ENCODE results near the gene ITPR1.

Gene ITPR1

GRCh38 chr3:4606911-4607310 lies 113.8 kb downstream of the ITPR1 start:
- Histone ChIP-seq H3K36me3 (ENCODE audit: control insufficient read depth in 4 of 4, insufficient read depth in 4 of 4, low read length in 3 of 4) (no peaks in the 10 kb centered on the region), H3K27me3 (replicated peaks in 2 of 5; ENCODE audit: control insufficient read depth in 4 of 5, insufficient read depth in 5 of 5, low read length in 4 of 5) (no peaks in the 10 kb centered on the region), H3K9me3 (ENCODE audit: control extremely low read depth in 1 of 5, control insufficient read depth in 4 of 5, insufficient read depth in 2 of 5, low read depth in 1 of 5, low read length in 4 of 5) (no peaks in the 10 kb centered on the region), H3K27ac (ENCODE audit: insufficient read depth in 1 of 2, low read depth in 1 of 2, low read length in 2 of 2, poor library complexity in 1 of 2, severe bottlenecking in 2 of 2) (no peak overlapping the region), H3K4me1 (ENCODE audit: control extremely low read depth in 1 of 4, control insufficient read depth in 4 of 4, insufficient read depth in 4 of 4, low read length in 3 of 4) (peaks cover 0 to 4% (median 1%) of the 10 kb centered on the region in 4 experiments), H3K4me3 (ENCODE audit: control insufficient read depth in 1 of 7, extremely low read depth in 1 of 7, insufficient read depth in 4 of 7, low read depth in 2 of 7, low read length in 6 of 7) (no peak overlapping the region)
- WGBS (ENCODE audit: insufficient coverage), result 96% methylated on average over 3 of the region's 4 CpGs
- ChIA-PET CTCF (no interaction called here), POLR2A (no interaction called here)
- DNase-seq, result no peak

DNA sequence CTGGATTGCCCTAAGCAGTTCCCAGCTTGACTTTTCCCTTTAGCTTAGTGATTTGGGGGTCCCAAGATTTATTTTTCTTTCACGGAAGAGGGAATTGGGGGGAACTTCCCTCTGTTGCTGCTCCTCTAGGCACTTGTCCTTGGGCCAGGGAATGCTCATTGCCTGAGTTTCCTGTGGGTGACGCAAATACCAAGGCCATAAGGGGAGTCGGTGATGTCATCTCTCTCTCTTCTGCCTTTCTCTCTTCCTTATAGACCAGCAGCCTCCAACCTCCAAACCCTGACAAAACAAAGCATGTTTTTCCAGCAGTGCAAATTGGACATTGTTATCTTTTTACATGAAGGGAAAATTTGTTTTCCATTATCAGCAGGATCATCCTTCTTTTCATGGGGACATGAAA lies 120.2 kb downstream of the ITPR1 start:
- no peaks in the 10 kb centered on the region for H3K9me3 ChIP-seq (ENCODE audit: control extremely low read depth in 1 of 5, control insufficient read depth in 4 of 5, insufficient read depth in 2 of 5, low read depth in 1 of 5, low read length in 4 of 5)
- ChIA-PET POLR2A (no interaction called here), CTCF (interaction anchor here (1.0 to 1.8 kb wide), 2 partner anchors 14 to 20 kb away, joined by 4 to 5 read pairs; no protein-coding TSS in a partner anchor)
- WGBS (ENCODE audit: insufficient coverage), result 100% methylated on average over 1 of the region's 3 CpGs
- H3K36me3 ChIP-seq (ENCODE audit: control insufficient read depth in 4 of 4, insufficient read depth in 4 of 4, low read length in 3 of 4), result peaks cover 0 to 5% (median 0%) of the 10 kb centered on the region in 4 experiments
- peaks cover 0 to 1% (median 0%) of the 10 kb centered on the region in 4 experiments for H3K4me1 ChIP-seq (ENCODE audit: control extremely low read depth in 1 of 4, control insufficient read depth in 4 of 4, insufficient read depth in 4 of 4, low read length in 3 of 4)
- no peak overlapping the region for H3K4me3 ChIP-seq (ENCODE audit: control insufficient read depth in 1 of 7, extremely low read depth in 1 of 7, insufficient read depth in 4 of 7, low read depth in 2 of 7, low read length in 6 of 7)
- DNase-seq, result no peak
- H3K27me3 ChIP-seq (replicated peaks in 2 of 5; ENCODE audit: control insufficient read depth in 4 of 5, insufficient read depth in 5 of 5, low read length in 4 of 5), result no peaks in the 10 kb centered on the region
- H3K27ac ChIP-seq (ENCODE audit: insufficient read depth in 1 of 2, low read depth in 1 of 2, low read length in 2 of 2, poor library complexity in 1 of 2, severe bottlenecking in 2 of 2), result no peak overlapping the region

DNA sequence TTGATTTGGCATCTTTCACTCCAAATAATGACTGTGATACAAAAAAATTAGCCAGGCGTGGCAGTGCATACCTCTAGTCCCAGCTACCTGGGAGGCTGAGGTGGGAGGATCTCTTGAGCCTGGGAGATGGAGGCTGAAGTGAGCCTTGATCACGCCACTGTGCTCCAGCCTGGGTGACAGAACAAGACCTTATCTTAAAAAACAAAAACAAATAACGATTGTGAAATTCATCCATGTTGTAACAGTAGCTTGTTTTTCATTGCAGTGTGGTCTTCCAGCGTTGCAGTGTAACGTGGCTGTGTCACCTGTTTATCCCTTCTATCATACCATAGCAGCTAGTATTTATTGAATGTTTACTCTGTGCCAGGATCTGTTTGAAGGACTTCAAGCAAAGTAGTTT lies 120.9 kb downstream of the ITPR1 start:
- DNase-seq, result no peak
- Histone ChIP-seq H3K9me3 (ENCODE audit: control extremely low read depth in 1 of 5, control insufficient read depth in 4 of 5, insufficient read depth in 2 of 5, low read depth in 1 of 5, low read length in 4 of 5) (no peaks in the 10 kb centered on the region), H3K4me3 (ENCODE audit: control insufficient read depth in 1 of 7, extremely low read depth in 1 of 7, insufficient read depth in 4 of 7, low read depth in 2 of 7, low read length in 6 of 7) (no peak overlapping the region), H3K27me3 (replicated peaks in 2 of 5; ENCODE audit: control insufficient read depth in 4 of 5, insufficient read depth in 5 of 5, low read length in 4 of 5) (no peaks in the 10 kb centered on the region), H3K27ac (ENCODE audit: insufficient read depth in 1 of 2, low read depth in 1 of 2, low read length in 2 of 2, poor library complexity in 1 of 2, severe bottlenecking in 2 of 2) (no peak overlapping the region), H3K4me1 (ENCODE audit: control extremely low read depth in 1 of 4, control insufficient read depth in 4 of 4, insufficient read depth in 4 of 4, low read length in 3 of 4) (peaks cover 0 to 1% (median 0%) of the 10 kb centered on the region in 4 experiments), H3K36me3 (ENCODE audit: control insufficient read depth in 4 of 4, insufficient read depth in 4 of 4, low read length in 3 of 4) (peaks cover 0 to 5% (median 0%) of the 10 kb centered on the region in 4 experiments)
- WGBS (ENCODE audit: insufficient coverage), result no CpG with 5 or more reads among the region's 5 CpGs
- ChIA-PET POLR2A (no interaction called here), CTCF (interaction anchor here (0.5 to 1.8 kb wide), 5 partner anchors 11 to 199 kb away, joined by 3 to 9 read pairs (median 3); no protein-coding TSS in a partner anchor)

GRCh38 chr3:4614927-4615326 lies 121.8 kb downstream of the ITPR1 start:
- 100% methylated on average over 2 of the region's 3 CpGs for WGBS (ENCODE audit: insufficient coverage)
- CTCF ChIA-PET, result interaction anchor here (1.4 to 1.8 kb wide), 2 partner anchors 11 to 95 kb away, joined by 3 to 9 read pairs; no protein-coding TSS in a partner anchor
- H3K36me3 ChIP-seq (ENCODE audit: control insufficient read depth in 4 of 4, insufficient read depth in 4 of 4, low read length in 3 of 4), result peaks cover 0 to 5% (median 0%) of the 10 kb centered on the region in 4 experiments
- POLR2A ChIA-PET, result no interaction called here
- no peak overlapping the region for H3K27ac ChIP-seq (ENCODE audit: insufficient read depth in 1 of 2, low read depth in 1 of 2, low read length in 2 of 2, poor library complexity in 1 of 2, severe bottlenecking in 2 of 2)
- peaks cover 0 to 2% (median 0%) of the 10 kb centered on the region in 4 experiments for H3K4me1 ChIP-seq (ENCODE audit: control extremely low read depth in 1 of 4, control insufficient read depth in 4 of 4, insufficient read depth in 4 of 4, low read length in 3 of 4)
- no peak for DNase-seq
- no peaks in the 10 kb centered on the region for H3K9me3 ChIP-seq (ENCODE audit: control extremely low read depth in 1 of 5, control insufficient read depth in 4 of 5, insufficient read depth in 2 of 5, low read depth in 1 of 5, low read length in 4 of 5)
- H3K4me3 ChIP-seq (ENCODE audit: control insufficient read depth in 1 of 7, extremely low read depth in 1 of 7, insufficient read depth in 4 of 7, low read depth in 2 of 7, low read length in 6 of 7), result no peak overlapping the region
- no peaks in the 10 kb centered on the region for H3K27me3 ChIP-seq (replicated peaks in 2 of 5; ENCODE audit: control insufficient read depth in 4 of 5, insufficient read depth in 5 of 5, low read length in 4 of 5)

GRCh38 chr3:4615750-4616149 lies 122.6 kb downstream of the ITPR1 start:
- Histone ChIP-seq H3K27ac (ENCODE audit: insufficient read depth in 1 of 2, low read depth in 1 of 2, low read length in 2 of 2, poor library complexity in 1 of 2, severe bottlenecking in 2 of 2) (no peak overlapping the region), H3K4me1 (ENCODE audit: control extremely low read depth in 1 of 4, control insufficient read depth in 4 of 4, insufficient read depth in 4 of 4, low read length in 3 of 4) (peaks cover 0 to 7% (median 0%) of the 10 kb centered on the region in 4 experiments), H3K36me3 (ENCODE audit: control insufficient read depth in 4 of 4, insufficient read depth in 4 of 4, low read length in 3 of 4) (peaks cover 0 to 5% (median 0%) of the 10 kb centered on the region in 4 experiments), H3K4me3 (ENCODE audit: control insufficient read depth in 1 of 7, extremely low read depth in 1 of 7, insufficient read depth in 4 of 7, low read depth in 2 of 7, low read length in 6 of 7) (no peak overlapping the region), H3K9me3 (ENCODE audit: control extremely low read depth in 1 of 5, control insufficient read depth in 4 of 5, insufficient read depth in 2 of 5, low read depth in 1 of 5, low read length in 4 of 5) (no peaks in the 10 kb centered on the region), H3K27me3 (replicated peaks in 2 of 5; ENCODE audit: control insufficient read depth in 4 of 5, insufficient read depth in 5 of 5, low read length in 4 of 5) (no peaks in the 10 kb centered on the region)
- ChIA-PET POLR2A (interaction anchor here (0.9 kb wide), 1 partner anchor 97 kb away, joined by 3 read pairs; no protein-coding TSS in a partner anchor), CTCF (interaction anchor here (1.2 to 1.8 kb wide), 4 partner anchors 12 to 265 kb away, joined by 3 to 9 read pairs (median 4); no protein-coding TSS in a partner anchor)
- DNase-seq, result no peak
- WGBS (ENCODE audit: insufficient coverage), result 63% methylated on average over 2 of the region's 3 CpGs

DNA sequence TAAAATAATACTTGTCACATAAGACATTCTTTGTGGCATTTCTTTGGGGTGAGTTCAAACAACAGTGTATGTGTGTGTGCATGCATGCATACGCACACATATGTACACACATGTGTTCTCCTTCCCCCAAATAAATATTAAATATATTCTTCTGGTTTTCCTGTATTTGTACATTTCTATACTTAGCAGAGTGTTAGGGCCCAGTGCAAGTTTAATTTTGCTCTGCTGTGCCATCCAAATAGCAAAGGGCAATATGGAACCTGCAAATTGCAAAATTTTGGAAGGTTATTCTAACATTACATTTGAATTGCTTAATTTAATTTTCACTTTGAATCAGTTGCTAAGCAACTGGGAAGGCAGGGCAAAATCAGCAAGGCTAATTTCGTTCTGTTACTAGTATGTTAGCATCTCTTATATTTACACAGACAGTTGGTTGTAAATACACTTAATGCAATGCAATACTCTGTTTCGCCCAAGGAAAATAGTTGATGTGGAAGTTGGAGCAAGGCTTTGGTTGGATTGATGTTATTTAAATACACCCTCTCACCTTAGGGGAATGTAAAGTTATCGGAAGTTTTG lies 130.4 kb downstream of the ITPR1 start:
- Histone ChIP-seq H3K36me3 (ENCODE audit: control insufficient read depth in 4 of 4, insufficient read depth in 4 of 4, low read length in 3 of 4) (peaks cover 3 to 18% (median 11%) of the 10 kb centered on the region in 4 experiments), H3K4me1 (ENCODE audit: control extremely low read depth in 1 of 4, control insufficient read depth in 4 of 4, insufficient read depth in 4 of 4, low read length in 3 of 4) (peaks cover 0 to 5% (median 0%) of the 10 kb centered on the region in 4 experiments), H3K27me3 (replicated peaks in 2 of 5; ENCODE audit: control insufficient read depth in 4 of 5, insufficient read depth in 5 of 5, low read length in 4 of 5) (no peaks in the 10 kb centered on the region), H3K4me3 (ENCODE audit: control insufficient read depth in 1 of 7, extremely low read depth in 1 of 7, insufficient read depth in 4 of 7, low read depth in 2 of 7, low read length in 6 of 7) (no peak overlapping the region), H3K9me3 (ENCODE audit: control extremely low read depth in 1 of 5, control insufficient read depth in 4 of 5, insufficient read depth in 2 of 5, low read depth in 1 of 5, low read length in 4 of 5) (peaks cover 0 to 10% (median 0%) of the 10 kb centered on the region in 5 experiments), H3K27ac (ENCODE audit: insufficient read depth in 1 of 2, low read depth in 1 of 2, low read length in 2 of 2, poor library complexity in 1 of 2, severe bottlenecking in 2 of 2) (peak overlapping the region in 1 of 2 experiments; percentile 10)
- ChIA-PET POLR2A (interaction anchor here (0.7 kb wide), 1 partner anchor 815 kb away, joined by 3 read pairs; no protein-coding TSS in a partner anchor), CTCF (interaction anchor here (1.1 to 2.8 kb wide), 2 partner anchors 10 to 273 kb away, joined by 3 to 10 read pairs; no protein-coding TSS in a partner anchor)
- WGBS (ENCODE audit: insufficient coverage), result no CpG with 5 or more reads among the region's 4 CpGs
- DNase-seq, result no peak
